ENCODE results near the gene WDR64. TPM values are rescaled to one million over a fixed set of nuclear protein-coding genes. Genes with fewer than 3 reads are reported as not detected.
"Not testable (repeated sequence)": the region's sequence is repeated elsewhere in the genome, so short reads cannot be mapped to it uniquely, and the experiment has no call there.

Gene WDR64
- total and polyA plus RNA-seq, 8 donors: 0.17 to 0.33 (median 0.28) TPM; not detected in 3

DNA sequence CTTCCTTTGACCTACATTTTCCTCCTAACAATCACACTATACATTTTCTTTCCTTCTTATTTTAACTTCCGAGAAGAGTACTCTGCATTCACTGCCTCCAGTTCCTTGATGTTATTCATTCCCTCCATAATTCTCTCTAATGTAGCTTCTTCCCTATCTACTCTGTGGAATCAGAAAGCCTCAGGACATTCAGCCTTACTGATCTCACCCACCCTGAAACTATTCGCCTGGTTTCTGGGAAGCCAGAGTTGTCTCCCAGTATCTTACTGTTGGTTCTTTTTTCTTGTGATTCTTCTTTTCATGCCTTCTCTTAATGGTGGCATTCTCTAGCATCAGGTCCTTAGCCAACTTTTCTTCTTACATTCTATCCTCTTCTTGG is 45.5 kb downstream of the WDR64 start:
- no peak for DNase-seq
- intact Hi-C loops (cut with DNase I): no loop called here
- no peak overlapping the region for H3K27ac ChIP-seq

DNA sequence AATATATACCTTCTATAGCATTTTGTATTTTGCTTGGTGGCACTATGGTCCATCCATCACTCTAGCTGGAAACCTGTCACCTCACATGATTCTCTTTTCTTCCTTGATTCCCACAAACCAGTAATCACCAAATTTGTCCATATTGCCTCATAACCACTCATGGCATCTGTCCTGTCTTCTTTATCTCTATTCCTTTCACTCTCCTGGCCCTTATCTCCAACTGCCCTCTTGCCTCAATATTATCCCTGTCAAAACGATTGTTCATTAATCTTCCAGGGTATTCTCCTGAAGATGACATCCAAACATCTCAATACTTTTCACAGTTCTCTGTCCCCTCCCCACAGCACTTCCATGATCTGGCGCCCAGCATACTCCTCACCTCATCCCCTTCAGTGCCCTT is 46.1 kb downstream of the WDR64 start:
- no peaks in the 10 kb centered on the region for H3K9me3 ChIP-seq
- ATAC-seq (no peak), DNase-seq (no peak)
- no peaks in the 10 kb centered on the region for H3K36me3 ChIP-seq
- no peaks in the 10 kb centered on the region for H3K27me3 ChIP-seq
- no peaks in the 10 kb centered on the region for H3K4me1 ChIP-seq
- TF ChIP-seq, protein P1, sequence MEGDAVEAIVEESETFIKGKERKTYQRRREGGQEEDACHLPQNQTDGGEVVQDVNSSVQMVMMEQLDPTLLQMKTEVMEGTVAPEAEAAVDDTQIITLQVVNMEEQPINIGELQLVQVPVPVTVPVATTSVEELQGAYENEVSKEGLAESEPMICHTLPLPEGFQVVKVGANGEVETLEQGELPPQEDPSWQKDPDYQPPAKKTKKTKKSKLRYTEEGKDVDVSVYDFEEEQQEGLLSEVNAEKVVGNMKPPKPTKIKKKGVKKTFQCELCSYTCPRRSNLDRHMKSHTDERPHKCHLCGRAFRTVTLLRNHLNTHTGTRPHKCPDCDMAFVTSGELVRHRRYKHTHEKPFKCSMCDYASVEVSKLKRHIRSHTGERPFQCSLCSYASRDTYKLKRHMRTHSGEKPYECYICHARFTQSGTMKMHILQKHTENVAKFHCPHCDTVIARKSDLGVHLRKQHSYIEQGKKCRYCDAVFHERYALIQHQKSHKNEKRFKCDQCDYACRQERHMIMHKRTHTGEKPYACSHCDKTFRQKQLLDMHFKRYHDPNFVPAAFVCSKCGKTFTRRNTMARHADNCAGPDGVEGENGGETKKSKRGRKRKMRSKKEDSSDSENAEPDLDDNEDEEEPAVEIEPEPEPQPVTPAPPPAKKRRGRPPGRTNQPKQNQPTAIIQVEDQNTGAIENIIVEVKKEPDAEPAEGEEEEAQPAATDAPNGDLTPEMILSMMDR (IDR thresholded peaks at IDR 0.05): no peak
- H3K27ac ChIP-seq: no peak overlapping the region
- H3K4me3 ChIP-seq: no peak overlapping the region
- intact Hi-C loops (cut with DNase I): no loop called here

More for the DNA sequence above, 45.5 kb downstream of the WDR64 start:
- no peak for ATAC-seq
- Histone ChIP-seq H3K4me1 (no peaks in the 10 kb centered on the region), H3K4me3 (no peak overlapping the region), H3K9me3 (no peaks in the 10 kb centered on the region), H3K27me3 (no peaks in the 10 kb centered on the region), H3K36me3 (no peaks in the 10 kb centered on the region)
- TF ChIP-seq, protein P1 (IDR thresholded peaks at IDR 0.05): no peak

DNA sequence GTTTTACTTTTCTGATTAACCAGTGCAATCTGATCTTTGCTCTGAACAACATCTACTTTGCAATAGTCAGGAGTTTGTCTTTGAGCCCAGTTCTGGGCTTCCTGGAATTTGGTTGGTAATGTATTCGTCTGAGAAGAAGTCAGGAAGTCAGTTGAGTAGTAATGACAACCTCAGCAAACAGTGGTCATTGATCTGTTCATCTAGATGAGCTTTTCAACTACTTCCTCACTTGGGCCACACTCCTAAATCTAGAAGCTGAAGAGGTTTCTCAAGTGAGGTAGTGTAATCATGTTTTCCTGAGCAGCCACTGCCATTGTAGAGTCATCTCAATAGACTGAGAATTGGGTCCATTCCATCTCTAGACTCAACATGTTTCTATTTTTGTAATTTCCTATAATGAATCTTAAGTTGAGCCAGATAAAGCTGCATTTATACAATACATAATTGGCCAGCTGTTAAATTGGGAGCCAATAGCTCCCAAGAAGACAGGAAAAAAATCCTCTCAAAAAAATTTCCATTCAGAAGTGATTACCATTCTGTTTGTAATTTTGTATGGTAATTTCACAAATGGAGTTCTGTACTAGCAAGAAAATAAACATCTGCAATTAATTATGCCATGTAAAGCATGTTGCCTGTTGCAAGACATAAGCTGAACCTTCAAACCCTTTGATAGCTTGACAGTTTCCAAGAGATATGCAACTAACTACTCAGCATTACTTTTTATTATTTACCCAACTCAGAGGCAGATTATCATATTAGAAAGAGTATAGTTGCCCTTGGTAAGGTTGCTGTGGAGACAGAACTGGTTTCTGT is 49.6 kb downstream of the WDR64 start:
- H3K36me3 ChIP-seq: no peaks in the 10 kb centered on the region
- H3K27ac ChIP-seq: no peak overlapping the region
- no peaks in the 10 kb centered on the region for H3K4me1 ChIP-seq
- no peak overlapping the region for H3K4me3 ChIP-seq
- H3K27me3 ChIP-seq: no peaks in the 10 kb centered on the region
- TF ChIP-seq, protein P1 (IDR thresholded peaks at IDR 0.05): no peak
- DNase-seq (no peak), ATAC-seq (peak; percentile 44)
- no peaks in the 10 kb centered on the region for H3K9me3 ChIP-seq
- intact Hi-C loops (cut with DNase I): no loop called here

DNA sequence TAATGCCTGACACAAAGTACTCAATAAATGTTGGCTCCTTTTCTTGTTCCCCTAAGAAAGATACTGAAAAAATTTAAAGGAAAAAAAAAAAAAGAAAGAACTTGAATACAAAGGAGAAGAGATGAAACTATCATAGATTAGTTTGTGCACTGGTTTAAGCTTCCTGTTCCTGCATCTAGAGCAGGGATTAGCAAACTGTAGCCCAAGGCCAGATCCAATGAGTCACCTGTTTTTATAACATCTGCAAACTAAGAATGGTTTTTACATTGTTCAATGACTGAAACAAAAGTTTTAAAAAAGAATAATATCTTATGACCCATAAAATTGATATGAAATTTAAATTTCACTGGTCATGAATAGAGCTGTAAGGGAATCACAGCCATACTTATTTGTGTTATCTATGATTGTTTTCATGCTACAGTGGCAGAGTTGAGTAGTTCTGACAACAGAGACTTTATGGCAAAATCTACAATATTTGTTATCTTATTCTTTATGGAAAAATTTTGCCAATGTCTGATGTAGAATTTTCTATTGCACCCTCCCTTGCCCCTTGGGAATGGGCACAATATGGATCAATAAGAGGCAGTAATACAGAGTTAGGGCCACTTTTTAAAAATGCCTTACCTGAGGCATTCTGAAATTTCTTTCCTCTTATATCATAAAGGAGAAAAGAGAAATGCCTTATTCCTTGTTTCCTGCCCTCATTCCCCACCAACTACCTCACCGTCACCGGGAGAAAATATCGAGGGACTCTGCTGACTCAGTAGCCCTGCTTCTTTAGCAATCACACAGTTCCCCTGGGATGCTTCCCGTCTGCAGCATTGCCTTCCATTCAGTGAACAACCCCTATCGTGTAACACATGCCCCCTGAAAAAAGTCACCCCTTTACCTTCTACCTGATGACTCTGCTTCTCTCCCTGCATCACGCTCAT is 50.6 kb downstream of the WDR64 start:
- no peaks in the 10 kb centered on the region for H3K36me3 ChIP-seq
- no peaks in the 10 kb centered on the region for H3K9me3 ChIP-seq
- DNase-seq (no peak), ATAC-seq (no peak)
- no peak overlapping the region for H3K27ac ChIP-seq
- intact Hi-C loops (cut with DNase I): no loop called here
- H3K4me1 ChIP-seq: no peaks in the 10 kb centered on the region
- TF ChIP-seq, protein P1 (IDR thresholded peaks at IDR 0.05): no peak
- no peaks in the 10 kb centered on the region for H3K27me3 ChIP-seq
- no peak overlapping the region for H3K4me3 ChIP-seq

DNA sequence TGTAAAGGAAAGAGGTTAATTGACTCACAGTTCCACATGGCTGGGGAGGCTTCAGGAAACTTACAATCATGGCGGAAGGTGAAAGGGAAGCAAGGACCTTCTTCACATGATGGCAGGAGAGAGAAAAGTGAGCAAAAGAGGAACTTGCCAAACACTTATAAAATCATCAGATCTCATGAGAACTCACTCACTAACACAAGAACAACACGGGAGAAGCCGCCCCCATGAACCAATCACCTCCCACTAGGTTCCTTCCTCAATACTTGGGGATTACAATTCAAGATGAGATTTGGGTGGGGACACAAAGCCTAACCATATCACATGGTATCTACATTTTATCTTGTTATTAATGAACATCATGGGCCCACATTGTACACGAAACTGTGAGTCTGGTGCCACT is 51.7 kb downstream of the WDR64 start:
- ATAC-seq; H3K27ac ChIP-seq; H3K36me3 ChIP-seq; H3K4me3 ChIP-seq; H3K27me3 ChIP-seq; H3K9me3 ChIP-seq; DNase-seq; H3K4me1 ChIP-seq; intact Hi-C loops (cut with DNase I): not testable (repeated sequence)
